GM18507 (cell line): ENCODE results near the gene PLPP7.

Experiments used
- DNase-seq: peaks from one replicate; pipeline ENCODE4 v3.0.0; 2011; ENCODE audit warnings: low read depth; ENCODE audit not compliant: insufficient read length; ENCODE audit errors: extremely low spot score
- FAIRE-seq: peaks from 2 replicates; lab custom pipeline; 2011; peaks lifted over from hg19 to GRCh38; lab: Jason Lieb, UNC

Gene PLPP7

DNA sequence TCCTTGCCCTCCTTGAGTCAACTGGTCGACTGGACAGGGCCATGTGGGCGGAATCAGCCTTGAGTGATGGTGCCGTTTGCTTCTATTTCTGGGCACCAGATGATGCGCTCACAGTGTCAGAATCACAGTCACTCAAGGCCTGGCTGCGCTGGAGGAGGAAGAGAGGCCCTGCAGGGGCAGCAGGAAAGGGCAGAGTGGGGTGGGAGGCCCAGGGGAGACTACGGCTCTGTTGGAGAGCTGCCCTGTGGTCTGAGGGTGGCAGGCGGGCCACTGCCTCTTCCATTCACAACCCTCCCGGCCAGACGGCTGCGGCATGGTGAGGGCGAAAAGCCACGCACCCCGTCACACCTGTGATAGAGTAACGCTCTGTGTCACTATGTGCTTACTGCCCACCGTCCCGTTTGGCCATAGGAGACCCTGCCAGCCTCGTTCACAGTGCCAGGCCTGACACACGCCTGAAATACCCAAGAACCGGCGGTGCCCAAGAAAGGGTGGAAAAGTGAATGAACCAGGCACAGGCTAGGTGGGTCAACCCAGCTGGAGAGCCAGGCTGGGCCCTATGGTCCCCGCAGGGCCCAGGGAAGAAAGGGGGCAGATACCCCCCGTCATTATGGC, 9.9 kb downstream of the PLPP7 start:
- FAIRE-seq (no peak), DNase-seq (no peak)

GRCh38 chr9:131299961-131300347, 10.4 kb downstream of the PLPP7 start:
- FAIRE-seq: no peak

GRCh38 chr9:131300444-131300843, 10.9 kb downstream of the PLPP7 start:
- DNase-seq: no peak
- no peak for FAIRE-seq

More at GRCh38 chr9:131299961-131300347, 10.4 kb downstream of the PLPP7 start:
- no peak for DNase-seq

GRCh38 chr9:131302244-131303075, 12.9 kb downstream of the PLPP7 start:
- DNase-seq (no peak), FAIRE-seq (no peak)

GRCh38 chr9:131303381-131304321, 14.1 kb downstream of the PLPP7 start:
- FAIRE-seq: no peak
- no peak for DNase-seq

DNA sequence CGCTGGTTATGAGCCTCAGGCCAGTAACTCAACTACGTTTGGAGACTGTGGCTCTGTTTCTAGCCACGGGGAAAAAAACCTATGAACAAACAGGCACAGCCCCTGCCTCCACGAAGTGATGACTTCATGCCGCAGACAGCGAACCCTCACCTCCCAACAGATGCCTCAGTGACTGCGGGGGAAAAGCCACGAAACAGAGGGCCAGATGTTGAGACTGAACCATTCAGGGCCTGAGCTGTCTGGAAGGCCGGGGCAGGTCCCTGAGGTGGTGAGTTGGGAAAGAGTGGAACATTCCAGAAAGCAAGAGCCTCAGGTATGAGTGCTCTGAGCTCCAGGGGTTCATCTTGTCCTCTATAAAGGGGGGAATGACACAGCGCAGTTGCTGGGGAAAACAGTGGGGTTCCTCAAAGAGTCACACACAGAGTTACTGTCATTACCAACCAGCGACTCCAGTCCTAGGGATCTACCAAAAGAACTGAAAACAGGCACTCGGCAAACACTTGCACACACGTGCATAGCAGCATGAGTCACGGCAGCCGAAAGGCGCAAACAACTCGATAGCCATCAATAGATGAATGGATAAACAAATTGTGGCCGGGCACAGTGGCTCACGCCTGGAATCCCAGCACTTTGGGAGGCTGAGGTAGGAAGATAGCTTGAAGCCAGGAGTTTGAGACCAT, 15.3 kb downstream of the PLPP7 start:
- FAIRE-seq: no peak
- DNase-seq: no peak

- no peak for FAIRE-seq
- no peak for DNase-seq
These were observed 17.0 kb downstream of the PLPP7 start for GRCh38 chr9:131306397-131307004.

DNA sequence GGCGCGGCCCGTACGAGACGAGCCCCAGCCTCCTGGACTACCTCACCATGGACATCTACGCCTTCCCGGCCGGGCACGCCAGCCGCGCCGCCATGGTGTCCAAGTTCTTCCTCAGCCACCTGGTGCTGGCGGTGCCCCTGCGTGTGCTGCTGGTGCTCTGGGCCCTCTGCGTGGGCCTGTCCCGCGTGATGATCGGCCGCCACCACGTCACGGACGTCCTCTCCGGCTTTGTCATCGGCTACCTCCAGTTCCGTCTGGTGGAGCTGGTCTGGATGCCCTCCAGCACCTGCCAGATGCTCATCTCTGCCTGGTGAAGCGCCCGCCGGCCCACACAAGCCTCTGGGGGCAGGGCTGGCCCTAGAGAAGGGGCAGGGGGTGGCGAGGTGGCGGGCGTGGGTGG, 18.5 kb downstream of the PLPP7 start:
- no peak for DNase-seq
- FAIRE-seq: no peak

DNA sequence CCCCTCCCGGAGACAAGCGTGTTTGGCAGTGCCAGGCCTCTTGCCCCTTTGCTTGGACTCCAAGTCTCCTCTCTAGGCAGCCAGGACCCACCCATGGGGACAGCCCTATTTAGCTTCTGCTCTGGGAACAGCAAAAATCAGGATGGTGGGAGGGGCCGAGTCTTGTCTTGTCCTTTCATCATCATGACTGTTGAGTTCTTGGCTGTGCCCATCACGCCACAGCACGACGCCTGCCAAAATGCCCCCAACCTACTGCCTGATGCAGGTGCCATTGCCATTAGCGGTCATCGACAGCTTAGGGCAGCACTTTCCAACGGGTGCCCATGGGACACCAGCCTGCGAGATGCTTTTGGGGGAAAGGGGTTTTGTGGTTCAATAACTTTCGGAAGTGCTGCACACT, 18.9 kb downstream of the PLPP7 start:
- DNase-seq: no peak
- no peak for FAIRE-seq

DNA sequence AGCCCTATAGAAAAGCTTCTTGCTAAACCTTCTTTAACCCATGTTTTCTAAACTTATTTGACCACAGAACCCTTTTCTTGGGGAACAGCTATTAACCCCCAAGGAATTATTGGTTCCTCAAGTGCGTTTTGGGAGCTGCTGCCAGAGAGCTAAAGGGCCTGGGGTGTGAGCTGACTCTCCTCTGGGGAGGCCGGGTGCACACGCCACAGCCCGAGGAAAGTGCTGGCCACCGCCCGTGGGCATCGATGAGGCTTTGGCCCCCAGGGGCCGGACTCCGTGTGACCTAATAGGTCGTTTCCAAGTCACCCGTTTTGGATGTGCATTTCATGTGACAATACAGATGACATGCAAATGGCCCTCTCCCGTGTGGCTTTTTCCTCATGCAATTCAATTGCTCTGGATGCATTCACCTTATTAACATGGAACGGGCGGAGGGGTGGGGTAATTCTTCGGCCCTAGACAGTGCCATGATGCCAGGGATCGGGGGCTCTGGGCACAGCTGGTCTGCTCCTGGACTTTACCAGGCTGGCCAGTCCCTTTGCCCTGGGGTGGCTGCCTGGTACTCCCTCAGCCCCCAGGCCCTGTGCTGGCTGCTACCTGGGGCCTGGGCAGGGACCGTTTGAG, 19.5 kb downstream of the PLPP7 start:
- no peak for FAIRE-seq

GRCh38 chr9:131309530-131310276, 20.2 kb downstream of the PLPP7 start:
- no peak for DNase-seq
- no peak for FAIRE-seq

More for the DNA sequence above, 19.5 kb downstream of the PLPP7 start:
- no peak for DNase-seq

DNA sequence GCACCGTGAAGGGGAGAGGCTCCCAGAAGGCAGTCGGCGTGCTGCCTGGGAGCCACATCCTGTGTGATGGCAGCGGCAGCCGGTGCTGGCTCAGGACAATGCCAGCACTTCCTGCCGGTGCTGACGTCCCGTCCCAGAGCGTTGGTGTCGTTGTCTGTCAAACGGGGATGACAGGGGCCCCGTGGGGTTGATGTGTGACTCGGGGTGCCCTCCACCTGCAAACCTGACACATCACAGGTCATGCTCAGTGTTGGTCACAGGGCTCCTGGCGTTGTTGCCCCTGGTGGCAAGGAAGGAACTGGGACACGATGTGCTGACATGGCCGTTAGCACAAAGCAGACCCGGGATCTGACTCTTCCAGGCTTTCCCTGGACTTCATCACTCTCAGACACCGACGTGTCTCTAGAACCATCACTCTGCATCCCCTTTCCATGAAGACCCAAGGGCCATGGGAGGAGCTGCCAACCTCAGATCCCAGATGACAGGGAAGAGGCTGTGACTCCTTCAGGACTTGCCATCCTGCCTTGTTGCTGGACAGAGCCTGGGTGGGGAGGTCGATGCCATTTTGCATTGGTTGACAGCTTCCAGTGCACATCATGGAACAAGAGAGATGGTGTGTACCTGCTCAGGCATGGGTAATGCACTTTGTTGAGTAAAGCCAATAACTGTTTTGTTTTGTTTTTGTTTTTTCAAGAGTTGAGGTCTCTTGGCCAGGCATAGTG, 21.5 kb downstream of the PLPP7 start:
- FAIRE-seq: no peak
- no peak for DNase-seq

- no peak for FAIRE-seq
- no peak for DNase-seq
These were observed 22.7 kb downstream of the PLPP7 start for GRCh38 chr9:131312246-131312645.

DNA sequence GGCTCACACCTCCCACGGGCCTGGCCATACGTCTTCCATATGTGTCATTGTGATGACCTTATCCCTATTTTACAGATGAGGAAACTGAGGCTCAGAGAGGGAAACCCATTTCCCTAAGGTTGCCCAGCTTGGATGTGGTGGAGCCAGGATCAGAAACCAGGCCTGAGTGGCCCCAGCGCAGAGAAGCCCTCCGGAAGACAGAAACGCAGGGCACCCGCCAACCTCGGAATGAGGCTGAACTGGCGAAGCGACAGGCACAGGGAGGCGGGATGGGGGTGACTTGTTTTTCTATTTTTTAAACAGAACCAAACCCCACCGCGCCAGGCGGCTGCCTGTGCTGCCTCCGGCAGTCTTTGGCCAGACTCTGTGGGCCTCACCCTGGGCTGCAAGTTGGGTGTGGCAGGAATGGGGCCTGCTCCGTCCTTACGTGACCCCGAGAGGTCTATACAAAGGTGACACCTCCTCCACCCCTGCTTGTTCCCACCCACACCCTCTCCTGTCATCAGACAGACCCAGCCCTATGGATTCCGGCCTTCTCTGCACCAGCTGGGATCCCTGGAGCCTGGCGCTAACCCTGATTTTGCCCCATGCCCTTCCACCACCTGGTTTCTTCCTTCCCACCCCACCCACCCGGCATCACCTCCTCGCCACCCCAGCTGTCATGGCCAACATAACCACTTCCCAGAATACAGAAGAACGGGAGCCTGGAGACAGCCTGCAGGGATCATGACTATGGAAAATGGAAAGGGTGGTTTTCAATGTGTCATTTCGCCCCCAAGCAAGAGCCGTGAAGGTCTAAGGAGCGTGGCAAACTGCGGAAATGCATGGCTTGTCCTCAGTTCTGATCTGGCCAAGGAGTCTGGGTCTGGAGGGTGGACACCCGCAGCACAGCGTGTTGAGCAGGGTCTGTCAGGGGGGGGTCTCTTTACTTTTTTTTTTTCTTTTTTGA, 23.6 kb downstream of the PLPP7 start:
- no peak for FAIRE-seq
- no peak for DNase-seq

- DNase-seq: no peak
- no peak for FAIRE-seq
These were observed 28.9 kb downstream of the PLPP7 start for GRCh38 chr9:131318231-131319085.

- no peak for FAIRE-seq
- no peak for DNase-seq
These were observed 30.0 kb downstream of the PLPP7 start for GRCh38 chr9:131319486-131319885.
